Hematopoietic multipotent progenitor cell treated with erythropoietin and hydrocortisone succinate and interleukin-3 and kit ligand, for 17 days (in vitro differentiated cells): ENCODE results near the gene FLYWCH1.

Source experiments
- DNase-seq: peaks from one replicate; pipeline ENCODE4 v3.0.0-alpha.2; 2015; ENCODE audit warnings: low spot score

FLYWCH1 gene

DNA sequence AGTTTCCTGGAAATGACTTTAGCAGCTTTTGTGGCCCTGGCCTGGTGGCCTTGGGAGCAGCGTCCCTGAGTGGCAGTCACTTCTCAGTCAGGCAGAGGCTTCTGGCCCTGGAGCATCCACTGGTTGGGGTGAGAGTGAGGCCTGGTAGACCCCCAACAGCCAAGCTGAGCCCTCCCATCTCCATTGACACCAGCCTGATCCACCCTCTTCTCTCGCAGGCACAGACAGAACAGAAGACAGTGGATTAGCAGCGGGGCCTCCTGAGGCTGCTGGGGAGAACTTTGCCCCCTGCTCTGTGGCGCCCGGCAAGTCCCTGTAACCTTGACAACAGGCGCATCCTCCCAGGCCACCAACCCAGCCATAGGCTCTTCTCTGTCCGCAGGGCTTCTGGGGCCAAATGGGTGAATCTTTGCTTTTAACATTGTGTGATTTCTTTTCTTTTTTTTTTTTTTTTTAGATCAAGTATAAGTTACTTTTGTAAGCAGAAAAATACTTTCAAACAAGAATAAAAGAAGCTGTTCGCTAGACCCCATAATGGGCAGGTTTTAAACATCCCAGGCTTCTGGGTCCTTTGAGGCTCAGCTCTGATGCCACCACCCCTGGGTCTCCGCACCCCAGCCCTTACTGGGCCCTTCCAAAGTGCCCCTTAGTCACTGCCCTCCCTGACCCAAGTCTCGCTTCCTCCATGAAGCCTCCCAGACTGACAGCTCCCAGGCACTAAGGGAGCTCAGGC lies 12.7 kb upstream of the FLYWCH1 start:
- DNase-seq: no peak

DNA sequence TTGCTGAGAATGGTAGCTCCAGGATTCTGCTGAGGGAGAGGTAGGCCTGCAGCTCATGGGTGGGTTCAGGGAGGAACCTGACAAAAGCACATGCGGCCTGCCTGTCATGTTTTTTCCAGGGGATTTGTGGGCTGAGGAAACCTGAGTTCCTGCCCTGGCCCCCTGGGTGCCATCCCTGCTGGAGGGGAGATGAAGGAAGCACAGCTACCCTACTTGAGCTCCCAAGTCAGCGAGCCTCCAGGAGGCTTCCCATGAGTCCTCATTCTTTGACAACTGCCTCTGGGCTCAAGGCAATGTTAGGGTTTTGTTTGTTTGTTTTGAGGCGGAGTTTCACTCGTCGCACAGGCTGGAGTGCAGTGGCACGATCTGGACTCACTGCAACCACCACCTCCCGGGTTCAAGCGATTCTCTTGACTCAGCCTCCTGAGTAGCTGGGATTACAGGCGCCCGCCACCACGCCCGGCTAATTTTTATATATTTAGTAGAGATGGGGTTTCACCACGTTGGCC lies 12.1 kb upstream of the FLYWCH1 start:
- no peak for DNase-seq

DNA sequence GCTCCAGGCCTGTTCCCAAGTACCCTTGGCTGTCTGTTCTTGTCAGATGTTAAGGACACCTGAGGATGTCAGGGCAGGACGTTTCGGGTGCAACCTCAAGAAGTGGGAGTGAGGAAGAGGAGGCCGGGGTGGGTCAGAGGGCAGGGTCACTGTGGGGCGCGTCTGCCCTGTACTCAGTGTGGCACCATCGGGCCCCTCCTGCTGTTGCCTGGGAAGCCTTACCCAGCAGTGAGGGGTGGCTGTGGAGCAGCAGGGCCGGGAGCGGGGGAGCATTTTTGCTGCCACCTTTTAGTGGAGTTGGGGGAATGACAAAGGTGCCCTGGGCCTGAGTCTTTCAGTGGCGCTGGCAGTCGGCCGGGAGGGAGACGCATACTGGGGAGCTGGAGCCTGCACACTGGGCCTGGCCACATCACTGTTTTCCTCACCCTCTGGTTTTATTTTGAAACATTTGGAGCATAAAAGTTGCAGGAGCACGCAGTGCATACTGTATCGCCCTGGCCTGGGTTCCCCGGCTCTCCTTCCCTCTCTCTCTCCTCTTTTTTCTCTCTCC lies 11.1 kb upstream of the FLYWCH1 start:
- no peak for DNase-seq

DNA sequence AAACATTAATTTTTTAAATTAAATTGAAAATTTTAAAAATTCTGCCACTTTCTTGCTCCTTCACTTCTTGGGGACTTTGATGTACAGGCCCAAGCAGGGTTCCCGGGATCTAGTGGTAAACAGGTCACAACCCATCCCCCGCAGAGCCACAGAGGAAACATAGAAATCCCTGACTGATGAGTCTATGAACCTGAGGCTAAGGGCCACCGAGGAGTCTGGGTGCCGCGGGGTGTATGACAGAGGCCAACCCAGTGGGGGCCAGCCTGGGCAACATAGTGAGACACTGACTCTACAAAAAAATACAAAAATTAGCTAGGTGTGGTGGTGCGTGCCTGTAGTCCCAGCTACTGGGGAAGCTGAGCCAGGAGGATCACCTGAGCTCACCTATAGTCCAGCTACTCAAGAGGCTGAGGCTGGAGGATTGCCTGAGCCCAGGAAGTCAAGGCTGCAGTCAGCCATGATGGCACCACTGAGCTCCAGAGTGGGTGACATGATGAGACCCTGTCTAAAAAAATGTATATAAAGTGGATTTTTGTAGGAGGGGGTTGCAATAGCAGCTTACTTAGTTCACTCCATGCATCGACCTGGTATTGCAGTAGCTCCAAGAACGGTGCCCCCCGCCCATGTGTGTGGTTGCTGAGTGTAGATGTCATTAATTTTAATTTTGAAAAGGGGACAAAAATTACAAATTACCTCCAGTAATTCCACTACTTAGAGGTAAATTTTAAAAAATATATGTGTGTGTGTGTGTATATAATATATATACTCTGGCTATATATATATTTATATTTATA lies 9.2 kb upstream of the FLYWCH1 start:
- no peak for DNase-seq

DNA sequence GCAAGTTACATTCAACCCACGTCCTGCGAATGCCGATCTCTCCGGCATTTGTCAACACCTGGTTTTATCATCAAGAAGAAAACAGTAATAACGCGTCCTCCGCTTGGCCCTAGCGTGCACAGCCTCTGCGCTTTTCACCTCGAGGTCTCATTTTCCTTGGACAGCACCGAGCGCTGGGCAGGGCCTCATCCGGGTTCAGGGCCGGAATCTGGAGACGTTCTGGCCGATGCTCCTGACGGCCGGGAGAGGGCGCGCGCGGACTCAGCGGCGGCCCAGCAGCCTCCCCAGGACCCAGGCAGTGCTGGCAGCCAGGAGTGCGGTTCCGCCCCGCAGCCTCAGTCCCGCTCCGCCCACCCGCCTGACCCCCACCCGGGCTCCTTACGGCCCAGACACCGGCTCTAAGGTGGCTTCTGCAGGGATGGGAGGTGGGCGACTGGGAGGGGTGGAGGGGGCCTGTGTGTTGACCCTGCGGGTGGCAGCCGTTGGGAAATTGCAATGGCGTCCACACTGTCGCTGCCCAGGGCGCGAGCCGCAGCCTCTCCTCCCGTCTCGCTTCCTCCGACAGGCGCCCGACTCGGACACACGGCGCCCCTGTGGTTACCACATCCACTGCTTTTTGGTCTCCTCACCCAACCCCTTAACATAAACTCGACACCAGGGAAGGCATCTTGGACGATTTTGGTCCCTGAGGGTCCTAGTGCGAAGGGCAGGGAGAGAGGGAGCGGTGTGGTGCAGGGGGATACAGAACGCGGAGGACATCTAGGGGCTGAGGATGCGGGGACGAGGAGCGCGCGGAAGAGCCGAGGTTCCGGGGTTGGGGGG lies 7.4 kb upstream of the FLYWCH1 start:
- DNase-seq: peak; percentile 84

DNA sequence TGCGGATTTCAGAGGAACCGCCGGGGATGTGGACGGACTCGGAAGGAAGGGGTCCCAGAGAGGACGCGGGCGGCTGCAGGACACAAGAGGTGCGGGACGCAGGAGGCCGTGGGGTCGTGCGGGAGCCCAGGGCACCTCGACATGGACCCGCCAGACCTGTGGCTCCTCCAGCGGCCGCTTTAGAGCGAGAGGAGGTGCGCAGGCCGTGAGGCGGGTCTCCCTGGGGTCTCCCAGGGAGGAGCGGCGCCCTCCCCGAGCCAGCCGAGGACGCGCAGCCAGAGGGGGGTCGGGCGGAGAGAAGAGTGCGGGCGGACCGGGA lies 6.8 kb upstream of the FLYWCH1 start:
- no peak for DNase-seq

DNA sequence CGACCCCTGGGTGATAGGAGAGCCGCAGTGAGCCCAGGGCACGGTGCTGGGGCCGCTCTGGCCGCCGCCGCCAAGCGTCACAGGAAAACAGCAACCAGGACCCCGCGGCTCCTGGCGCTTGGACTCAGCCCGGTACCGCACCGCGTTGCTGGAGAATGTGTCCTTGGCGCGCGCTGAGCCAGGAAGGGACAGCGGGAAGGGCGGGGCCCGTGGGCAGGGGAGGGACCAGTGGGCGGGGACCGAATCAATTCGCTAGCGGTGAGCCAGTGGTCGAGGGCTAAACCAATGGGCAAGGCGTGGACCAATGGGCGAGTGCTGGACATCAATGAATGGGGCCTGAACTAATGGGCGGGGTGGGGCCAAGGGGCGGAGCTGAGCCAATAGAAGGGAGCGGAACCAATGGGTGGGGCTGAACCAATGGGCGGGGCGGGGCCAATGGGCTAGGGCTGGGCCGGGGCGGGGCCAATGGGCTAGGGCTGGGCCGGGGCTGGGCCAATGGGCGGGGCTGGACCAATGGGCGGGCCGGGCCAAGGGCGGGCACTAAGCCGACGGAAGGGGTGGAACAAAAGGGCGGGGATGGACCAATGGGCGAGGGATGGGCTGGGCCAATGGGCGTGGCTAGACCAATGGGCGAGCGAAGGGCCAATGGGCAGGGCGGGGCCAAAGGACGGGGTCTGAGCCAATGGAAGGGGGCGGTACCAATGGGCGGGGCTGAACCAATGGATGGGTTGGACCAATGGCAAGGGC lies 6.3 kb upstream of the FLYWCH1 start:
- DNase-seq: peak; percentile 98

DNA sequence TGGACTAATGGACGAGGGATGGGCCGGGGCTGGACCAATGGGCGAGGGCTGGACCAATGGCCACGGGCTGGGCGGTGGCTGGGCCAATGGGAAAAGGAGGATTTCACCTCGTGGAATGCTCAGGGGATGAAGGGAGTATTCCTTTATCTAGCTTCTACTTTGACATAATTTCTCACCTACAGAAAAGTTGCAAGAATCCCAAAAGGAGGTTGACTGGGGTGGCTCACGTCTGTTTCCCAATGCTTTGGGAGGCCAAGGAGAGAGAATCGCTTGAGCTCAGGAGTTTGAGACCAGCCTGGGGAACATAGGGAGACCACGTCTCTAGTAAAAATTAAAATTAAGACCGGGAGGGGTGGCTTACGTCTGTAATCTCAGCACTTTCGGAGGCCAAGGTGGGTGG lies 5.7 kb upstream of the FLYWCH1 start:
- no peak for DNase-seq

DNA sequence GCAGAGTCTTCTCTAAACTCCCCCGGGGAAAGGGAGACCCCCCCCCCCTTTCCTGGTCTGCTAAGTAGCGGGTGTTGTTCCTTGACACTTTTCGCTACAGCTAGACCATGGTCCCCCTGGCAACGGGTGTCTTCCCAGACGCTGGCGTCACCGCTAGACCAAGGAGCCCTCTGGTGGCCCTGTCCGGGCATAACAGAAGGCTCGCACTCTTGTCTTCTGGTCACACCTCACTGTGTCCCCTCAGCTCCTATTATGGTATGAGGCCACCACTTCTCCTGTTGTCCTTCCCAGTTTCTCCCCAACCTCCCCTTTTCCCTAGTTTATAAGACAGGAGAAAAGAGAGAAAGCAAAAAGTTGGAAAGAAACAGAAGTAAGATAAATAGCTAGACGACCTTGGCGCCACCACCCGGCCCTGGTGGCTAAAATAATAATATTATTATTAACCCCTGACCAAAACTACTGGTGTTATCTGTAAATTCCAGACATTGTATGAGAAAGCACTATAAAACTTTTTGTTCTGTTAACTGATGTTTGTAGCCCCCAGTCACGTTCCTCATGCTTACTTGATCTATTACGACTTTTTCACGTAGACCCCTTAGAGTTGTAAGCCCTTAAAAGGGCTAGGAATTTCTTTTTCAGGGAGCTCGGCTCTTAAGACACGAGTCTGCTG lies 4.5 kb upstream of the FLYWCH1 start:
- DNase-seq: peak; percentile 56

DNA sequence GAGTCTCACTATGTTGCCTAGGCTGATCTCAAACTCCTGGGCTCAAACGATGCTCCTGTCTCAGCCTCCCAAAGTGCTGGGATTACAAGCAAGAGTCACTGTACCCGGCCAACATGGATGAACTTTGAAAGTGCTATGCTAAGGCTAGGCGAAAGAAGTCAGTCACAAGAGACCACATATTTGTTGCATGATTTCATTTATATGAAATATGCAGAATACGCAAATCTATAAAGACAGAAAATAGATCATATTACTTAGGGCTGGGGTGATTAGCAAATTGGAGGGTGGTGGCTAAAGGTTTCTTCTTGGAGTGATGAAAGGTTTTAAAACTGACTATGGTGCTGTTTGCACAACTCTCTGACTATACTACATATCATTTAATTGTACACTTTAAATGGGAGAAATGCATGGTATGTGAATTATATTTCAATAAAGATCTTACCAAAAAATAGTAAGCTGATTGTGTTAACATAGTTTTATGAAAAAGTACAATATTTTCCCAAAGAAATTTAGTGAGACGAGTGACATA lies 1.2 kb upstream of the FLYWCH1 start:
- no peak for DNase-seq

DNA sequence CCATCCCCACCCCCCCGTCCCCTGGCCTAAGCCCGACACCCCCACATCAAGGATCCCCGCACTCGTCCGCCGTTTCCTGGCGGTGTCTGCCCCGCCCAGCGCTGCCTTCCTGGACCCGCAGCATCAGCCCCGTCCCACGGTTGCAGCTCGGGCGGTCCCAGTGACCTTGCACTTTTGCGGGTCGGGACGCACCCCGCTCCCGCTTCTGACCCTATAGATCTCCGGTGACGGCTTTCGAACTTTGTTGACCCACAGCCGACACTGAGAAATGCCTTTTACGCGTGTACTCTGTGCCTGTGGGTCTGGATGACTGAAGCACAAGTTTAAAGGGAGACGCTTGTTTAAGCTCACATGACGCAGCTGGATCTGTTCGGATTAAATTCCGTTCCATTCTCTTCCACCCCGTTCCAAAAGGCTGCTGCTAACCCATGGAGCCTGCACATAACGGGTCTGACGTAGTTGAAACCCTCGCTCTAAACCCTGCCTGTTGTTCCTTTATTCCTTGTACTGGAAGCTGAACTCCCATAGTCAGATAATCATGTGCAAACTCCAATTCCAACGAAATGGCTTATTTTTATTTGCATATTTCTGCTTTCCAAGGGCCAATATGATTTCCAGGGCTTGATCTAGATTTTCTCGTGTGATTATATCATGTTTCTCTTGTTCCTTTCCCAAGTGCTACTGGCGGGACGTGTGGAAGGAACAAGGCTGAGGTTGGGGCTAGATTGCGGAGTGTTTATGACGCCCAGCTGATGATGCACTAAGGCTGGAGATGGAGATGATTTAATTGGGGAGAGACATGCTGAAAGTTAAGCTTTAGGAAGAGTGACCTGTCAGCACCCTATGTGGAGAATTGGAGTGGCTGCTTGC lies 834 bp downstream of the FLYWCH1 start:
- DNase-seq: peak; percentile 48

DNA sequence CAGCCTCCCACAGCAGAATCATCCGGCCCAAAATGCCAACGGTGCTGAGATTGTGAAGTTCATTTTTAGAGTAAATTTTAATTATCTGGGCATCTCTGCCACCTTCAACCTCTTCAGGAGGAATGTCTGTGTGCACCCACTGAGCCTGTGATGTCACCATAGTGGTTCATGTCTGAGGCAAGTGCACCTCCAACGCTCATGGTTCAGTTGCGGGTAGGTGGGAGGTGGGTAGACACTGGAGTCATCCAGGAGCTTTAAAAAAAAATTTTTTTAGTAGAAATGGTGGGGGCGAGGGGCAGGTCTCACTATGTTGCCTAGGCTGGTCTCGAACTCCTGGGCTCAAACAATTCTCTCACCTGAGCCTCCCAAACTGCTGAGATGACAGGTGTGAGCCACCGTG lies 1.9 kb downstream of the FLYWCH1 start:
- DNase-seq: no peak

DNA sequence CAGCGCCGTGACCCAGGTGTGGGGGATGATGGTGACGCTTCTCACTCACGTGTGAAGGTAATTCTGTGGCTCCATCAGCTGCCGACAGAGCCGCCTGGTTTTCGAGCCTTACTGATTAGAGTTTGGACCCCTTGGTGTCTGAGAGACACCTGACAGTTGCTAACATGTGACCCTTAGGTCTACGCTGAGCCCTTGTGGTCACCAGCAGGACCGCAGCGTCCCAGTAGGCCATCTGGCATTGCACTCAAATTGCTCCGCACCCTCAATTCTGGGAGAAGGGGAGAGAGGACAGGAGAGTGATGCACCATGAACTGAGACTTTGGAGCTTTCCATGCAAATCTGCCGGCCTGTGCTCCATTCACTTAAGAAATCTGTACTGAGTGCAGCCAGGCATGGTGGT lies 2.5 kb downstream of the FLYWCH1 start:
- DNase-seq: no peak

DNA sequence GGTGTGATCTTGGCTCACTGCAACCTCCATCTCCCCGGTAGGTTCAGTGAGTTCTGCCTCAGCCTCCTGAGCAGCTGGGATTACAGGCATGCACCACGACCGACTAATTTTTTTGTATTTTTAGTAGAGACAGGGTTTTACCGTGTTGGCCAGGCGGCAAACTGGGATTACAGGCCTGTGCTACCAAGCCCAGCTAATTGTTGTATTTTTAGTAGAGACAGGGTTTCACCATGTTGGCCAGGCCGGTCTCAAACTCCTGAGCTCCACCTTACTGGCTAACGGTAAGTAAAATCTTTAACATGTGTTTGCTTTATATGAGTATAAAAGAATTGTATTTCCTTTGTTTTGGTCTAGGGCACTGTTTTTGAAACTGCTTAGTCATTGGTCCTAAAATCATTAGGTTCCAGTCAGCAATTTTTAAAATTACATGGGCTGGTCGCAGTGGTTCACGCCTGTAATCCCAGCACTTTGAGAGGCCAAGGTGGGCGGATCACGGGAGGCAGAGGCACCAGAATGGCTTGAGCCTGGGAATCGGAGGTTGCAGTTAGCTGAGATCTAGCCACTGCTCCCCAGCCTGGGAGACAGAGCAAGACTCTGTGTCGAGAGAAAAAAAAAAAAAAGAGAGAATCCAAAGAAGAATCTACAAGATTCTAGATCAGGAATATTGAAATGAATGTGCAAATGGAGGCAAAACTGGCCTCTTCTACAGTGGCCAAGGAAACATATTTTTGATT lies 3.6 kb downstream of the FLYWCH1 start:
- DNase-seq: no peak

DNA sequence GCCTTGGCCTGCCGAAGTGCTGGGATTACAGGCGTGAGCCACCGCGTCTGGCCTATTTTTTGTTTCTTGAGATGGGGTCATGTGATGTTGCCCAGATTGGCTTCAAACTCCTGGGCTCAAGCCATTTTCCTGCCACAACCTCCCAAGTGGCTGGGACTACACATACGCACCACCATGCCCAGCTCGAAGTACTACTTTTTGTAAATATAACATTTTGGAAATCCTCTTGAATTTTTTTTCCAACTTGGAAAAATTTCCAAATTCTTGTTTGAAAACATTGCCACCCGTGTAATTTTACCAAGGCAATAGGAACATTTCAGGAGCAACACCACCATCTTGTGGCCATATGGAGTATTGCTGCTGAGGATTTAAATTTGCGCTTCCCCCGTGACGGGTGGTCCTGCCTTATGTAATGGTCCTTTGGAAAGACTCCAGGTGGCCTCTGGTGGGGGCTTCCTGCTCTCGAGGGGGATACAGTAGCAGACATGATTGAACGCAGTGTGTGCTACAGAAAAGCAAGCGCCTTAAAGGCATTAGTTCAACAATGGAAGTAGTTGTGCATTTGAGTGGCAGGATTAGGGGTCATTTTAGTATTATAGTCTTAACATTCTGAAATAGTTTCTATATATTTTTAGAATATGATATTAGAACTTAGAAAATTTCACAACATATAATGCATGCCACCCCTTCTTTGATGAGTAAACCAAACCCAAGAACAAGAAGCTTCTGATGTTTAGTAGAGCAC lies 8.0 kb downstream of the FLYWCH1 start:
- peak; percentile 81 for DNase-seq

DNA sequence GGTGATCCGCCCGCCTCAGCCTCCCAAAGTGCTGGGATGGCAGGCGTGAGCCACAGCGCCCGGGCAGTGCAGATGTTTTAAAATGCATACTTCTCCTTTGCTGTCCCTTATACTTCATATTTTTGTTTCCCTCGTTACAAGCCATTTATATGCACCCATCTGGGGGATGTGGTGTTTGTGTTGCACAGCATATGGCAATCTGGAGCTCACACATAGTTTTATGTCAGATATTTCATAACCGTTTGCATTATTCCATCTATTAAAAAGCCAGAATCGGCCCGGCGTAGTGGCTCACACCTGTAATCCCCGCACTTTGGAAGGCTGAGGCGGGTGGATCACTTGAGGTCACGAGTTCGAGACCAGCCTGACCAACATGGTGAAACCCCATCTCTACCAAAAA lies 11.8 kb downstream of the FLYWCH1 start:
- no peak for DNase-seq

DNA sequence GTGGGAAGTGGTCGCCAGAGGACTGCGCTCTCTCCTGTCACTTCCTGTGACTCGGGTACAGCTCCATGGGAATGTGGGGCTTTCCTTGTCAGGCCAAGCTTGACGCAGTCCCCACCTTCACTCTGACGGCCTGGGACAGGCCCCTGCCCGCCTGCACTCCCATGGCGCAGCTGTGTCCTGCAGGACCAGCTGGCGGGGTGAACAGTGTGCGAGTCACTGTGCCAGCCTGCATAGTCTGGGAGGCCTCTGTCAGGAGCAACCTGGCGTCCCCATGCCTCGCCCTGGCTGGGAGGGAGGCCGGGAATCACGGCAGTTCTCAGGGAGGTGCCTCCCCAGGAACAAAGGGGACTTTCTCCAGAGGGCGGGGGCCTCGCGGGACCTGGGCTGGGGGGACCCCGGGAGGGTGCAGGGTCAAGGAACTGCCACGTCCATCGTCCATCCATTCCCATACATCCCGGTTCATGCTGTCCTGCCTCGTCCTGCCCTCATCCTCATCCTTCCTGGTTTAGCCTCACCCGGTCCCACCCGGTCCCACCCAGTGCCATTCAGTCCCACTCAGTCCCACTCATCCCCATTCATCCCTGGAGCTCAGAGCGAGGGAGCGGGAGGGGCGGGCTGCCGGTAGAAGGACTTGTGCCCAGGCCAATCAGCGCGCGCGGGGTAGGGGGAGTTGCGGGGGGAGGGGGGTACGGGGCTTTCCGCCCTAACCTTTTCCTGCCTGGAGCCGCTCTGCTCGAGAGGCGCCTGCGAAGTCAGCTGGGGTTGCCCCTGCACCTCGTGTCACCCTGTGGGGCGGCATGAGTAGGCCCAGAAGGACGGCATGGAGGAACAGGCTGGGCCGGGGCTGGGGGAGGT lies 13.4 kb downstream of the FLYWCH1 start:
- DNase-seq: no peak
